HL-60/S4 treated with phorbol 12-myristate 13-acetate at 8.2 ng/mL for 4 days and 3 days (cell line): ENCODE results near the gene NFATC3.

ENCODE experiments used
- in situ Hi-C: fragments of 300-500 bp; cut with MboI; formaldehyde crosslinking; loops from 2 replicates; pipeline ENCODE4 v1.15.0; 2022; ENCODE audit warnings: low sequenced_read_pairs

Gene NFATC3

DNA sequence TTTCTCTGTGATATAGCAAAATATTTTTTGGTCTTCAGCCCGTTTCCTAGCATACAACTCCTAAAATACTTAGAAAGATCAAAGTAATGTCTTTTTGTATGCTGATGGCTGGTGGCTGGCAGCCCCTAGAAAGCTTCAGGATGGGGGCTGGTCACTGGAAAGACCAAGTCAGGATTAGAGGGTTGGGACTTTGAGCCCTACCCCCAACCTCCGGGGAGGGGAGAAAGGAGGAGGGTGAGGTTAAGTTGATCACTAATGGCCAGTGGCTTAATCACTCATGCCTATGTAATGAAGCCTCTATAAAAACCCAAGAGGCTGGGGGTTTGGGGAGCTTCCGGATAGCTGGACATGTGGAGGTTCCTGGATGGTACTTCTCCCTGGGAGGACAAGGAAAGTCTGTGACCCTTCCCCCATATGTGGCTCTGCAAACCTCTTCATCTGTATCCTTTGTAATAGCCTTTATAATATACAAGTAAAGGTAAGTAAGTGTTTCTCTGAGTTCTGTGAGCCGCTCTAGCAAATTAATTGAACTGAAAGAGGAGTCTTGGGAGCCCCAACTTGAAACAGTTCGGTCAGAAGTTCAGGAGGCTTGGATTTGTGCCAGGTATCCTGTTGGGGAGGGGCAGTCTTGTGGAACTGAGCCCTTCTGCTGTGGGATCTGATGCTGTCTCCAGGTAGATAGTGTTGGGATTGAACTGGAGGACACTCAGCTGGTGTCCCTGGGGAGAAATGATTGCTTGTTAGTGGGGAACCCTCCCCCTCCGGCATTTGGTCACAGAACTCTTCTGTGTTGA is 182.6 kb downstream of the NFATC3 start:
- in situ Hi-C loops: no loop called here

DNA sequence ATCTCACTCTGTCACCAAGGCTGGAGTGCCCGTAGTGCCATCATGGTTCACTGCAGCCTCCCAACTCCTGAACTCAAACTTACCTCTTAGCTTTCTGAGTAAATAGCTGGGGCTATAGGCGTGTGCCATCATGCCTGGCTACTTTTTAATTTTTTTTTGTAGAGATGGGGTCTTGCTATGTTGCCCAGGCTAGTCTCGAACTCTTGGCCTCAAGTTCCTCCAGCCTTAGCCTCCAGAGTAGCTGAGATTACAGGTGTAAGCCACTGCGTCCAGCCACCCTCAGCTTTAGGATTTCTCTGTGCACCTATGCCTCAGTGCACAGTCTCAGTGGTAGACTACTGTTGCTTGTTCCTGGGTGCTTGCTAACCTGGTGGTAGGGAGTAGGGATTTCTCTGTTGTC is 184.6 kb downstream of the NFATC3 start:
- in situ Hi-C loops: no loop called here

DNA sequence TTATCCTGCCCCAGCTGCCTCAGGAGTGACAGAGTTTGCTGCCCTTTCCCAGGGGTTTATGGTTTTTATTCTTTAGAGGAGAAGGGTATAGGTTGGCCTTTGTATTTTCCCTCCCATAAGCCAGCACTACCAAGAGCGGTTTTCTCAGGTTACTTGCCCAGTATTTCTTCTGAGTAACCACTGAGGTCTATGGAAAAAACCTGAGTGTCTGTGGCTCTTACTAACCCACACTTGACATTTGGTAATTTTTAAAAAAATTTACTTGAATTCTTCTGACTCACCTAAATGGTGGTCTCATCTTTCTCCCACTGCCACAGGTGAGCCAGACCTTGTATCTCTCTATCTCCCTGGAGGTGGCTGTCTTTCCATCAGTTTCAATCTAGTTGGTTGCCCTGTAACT is 185.2 kb downstream of the NFATC3 start:
- in situ Hi-C loops: no loop called here

DNA sequence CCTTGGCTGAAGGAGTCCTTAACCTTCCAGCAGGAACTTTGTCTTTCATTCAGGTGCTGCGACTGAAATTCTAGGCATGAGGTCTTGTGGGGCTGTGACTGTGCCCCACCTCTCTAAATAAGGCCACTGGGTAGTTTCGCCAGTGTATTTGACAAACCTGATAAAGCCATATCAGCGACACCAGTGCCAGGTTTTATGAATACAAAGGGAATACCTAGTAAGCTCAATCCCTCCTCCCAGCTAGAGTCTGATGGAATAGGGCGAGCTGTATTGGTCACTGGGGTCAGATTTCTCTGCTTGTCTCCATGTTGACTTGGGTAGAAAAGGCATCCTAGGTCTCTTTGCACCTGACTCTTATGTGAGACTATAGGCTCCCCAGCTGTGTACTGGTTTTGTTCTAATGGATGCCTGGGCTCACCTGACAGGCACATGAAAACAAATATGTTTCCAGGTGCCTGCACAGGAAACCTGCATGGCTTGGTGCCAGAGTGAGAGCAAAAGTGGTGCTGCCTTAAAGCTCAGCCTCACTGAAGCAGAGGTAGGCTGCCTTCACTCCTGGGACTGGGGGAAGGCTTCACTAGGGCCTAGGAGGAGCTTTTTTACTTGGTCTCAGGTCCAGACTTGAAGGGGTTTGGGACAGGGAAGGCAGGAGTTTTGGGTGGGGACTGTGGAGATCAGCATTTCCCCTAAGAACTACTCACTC is 187.5 kb downstream of the NFATC3 start:
- in situ Hi-C loops: no loop called here

DNA sequence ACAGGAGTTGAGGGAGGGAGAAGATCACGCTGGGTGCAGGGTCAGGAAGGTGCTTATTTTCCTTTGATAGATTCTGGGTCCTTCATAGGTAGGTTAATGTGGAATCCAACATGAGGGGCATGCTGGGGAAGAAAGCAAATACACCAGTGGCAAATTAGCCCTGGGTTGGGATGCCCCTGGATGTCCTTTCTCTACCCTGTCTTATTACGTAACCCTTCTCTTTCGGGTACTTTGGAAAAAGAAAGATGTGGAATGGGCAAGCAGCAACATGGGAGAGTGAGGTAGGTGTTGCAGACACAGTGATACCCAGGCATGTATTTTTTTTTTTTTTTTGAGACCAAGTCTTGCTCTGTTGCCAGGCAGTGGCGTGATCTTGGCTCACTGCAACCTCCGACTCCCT is 188.3 kb downstream of the NFATC3 start:
- in situ Hi-C loops: no loop called here

DNA sequence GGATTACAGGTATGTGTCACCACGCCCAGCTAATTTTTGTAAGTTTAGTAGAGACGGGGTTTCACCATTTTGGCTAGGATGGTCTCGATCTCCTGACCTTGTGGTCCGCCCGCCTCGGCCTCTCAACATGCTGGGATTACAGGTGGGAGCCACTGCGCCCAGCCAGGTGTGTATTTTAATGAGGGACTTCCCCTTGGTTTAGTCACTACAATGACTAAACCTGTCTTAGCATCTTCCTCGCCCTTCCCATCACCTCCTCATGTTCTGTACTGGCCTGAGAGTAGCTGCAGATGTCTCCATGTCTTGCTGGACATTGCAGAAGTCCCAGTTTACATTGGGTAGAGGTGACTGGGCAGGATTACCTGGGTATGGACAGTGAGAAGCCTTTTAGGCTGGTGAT is 188.7 kb downstream of the NFATC3 start:
- in situ Hi-C loops: no loop called here

DNA sequence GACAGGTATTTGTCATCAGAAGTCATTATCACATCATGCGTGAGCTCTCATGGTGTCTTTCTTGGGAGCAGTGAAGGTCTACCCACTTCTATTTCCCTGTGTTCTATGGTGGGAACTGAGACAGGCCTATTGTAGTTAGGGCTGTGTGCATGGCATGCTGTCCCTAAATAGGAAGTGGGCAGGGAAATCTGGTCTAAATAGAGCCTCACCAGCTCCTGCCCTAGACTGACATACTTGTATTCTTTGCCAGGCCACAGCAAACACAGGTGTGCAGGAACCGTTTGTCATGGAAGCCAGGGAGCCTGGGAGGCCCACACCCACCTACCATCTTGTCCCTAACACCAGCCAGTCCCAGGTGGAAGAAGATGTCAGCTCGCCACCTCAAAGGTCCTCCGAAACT is 189.3 kb downstream of the NFATC3 start:
- in situ Hi-C loops: no loop called here

DNA sequence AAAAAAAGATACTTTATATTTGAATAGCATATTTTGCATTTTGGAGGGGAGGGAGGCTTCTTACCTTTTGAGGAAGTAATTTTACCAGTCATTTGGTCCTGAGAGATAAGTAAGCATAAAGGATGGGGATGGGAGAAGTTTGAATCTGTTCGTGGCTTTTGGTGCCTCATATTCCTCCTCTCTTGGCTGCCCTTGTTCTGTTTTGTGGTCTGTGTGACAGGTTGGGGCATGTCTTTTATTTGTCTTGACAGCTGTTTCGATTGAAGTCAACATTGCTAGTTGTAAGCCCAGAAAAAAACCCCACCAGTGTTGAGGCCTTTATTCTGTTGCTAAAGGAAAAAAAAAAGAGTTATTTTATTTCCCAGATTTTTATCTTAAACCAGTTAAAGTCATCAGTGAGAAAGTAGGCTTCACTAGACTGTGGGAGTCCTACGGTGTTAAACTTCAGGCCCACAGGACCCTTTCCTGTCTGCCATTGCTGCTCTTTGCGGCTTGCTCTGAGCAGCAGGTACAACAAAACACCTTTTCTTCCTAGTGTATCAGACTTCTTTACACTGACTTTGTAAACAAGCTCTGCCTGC is 190.5 kb downstream of the NFATC3 start:
- in situ Hi-C loops: no loop called here

DNA sequence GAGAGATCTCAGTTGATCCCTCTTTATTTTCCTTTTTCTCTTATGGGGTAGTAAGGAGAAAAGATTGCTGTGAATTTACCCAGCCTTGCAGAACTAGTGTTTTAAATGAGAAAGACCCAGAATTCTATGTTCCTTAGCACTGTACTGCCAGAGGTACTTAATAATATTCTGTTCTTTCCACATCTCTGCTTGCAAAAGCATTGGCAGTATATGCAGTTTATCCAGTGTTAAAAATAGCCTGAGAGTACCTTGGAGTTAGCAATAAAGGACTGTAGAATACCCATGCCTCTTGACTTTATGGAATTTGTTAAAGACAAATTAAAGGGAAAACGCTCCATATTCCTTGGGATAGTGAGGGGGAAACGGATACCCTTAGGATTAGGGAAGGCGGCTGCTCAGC is 191.1 kb downstream of the NFATC3 start:
- in situ Hi-C loops: no loop called here
